ENCODE results near the gene ADISSP. TPM values are rescaled to one million over a fixed set of nuclear protein-coding genes. Genes with fewer than 3 reads are reported as not detected.

Gene ADISSP
- total and polyA plus RNA-seq, 2 of the 13 experiments (the other 11 are each of a cell fraction or from before 2014, with no cell fraction given): 38.3 to 90.6 TPM

DNA sequence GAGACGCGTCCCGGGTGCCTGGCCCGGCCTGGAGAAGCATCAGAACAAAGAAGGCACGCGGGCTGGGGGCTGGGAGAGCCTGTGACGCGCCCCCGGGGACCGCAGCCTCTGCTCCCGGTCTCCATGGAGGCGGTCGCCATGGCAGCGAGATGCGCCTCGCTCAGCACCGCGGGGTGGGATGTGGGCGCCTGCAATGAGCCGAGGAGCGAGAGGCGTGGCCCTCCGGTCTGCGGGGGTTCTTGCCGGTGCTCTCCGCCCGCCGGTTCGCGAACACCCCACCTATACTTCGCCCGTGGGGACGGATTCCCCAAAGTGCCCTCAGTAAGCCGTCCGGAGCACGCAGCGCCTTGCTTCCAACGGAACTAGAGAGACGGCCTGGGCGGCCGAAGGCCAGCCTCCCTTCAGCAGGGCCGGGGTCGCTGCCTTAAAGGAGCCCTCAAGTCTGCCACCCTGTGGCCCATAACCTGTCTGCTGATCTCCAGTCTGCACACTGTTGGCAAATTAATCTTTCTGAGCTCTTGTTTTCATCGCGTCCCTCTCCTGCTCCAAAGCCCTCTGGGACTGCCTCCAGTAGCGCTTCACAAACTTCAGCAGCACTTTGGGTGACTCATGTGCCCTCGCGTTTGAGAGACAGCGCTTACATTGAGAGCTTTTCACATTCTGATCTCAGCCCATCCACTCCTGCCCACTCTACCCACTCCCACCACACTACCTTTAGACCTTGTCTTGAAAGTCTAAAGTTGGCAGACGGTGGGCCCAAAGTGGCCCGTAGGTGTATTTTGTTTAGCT is 983 bp upstream of the ADISSP start (continued):
- TF ChIP-seq, protein P1, sequence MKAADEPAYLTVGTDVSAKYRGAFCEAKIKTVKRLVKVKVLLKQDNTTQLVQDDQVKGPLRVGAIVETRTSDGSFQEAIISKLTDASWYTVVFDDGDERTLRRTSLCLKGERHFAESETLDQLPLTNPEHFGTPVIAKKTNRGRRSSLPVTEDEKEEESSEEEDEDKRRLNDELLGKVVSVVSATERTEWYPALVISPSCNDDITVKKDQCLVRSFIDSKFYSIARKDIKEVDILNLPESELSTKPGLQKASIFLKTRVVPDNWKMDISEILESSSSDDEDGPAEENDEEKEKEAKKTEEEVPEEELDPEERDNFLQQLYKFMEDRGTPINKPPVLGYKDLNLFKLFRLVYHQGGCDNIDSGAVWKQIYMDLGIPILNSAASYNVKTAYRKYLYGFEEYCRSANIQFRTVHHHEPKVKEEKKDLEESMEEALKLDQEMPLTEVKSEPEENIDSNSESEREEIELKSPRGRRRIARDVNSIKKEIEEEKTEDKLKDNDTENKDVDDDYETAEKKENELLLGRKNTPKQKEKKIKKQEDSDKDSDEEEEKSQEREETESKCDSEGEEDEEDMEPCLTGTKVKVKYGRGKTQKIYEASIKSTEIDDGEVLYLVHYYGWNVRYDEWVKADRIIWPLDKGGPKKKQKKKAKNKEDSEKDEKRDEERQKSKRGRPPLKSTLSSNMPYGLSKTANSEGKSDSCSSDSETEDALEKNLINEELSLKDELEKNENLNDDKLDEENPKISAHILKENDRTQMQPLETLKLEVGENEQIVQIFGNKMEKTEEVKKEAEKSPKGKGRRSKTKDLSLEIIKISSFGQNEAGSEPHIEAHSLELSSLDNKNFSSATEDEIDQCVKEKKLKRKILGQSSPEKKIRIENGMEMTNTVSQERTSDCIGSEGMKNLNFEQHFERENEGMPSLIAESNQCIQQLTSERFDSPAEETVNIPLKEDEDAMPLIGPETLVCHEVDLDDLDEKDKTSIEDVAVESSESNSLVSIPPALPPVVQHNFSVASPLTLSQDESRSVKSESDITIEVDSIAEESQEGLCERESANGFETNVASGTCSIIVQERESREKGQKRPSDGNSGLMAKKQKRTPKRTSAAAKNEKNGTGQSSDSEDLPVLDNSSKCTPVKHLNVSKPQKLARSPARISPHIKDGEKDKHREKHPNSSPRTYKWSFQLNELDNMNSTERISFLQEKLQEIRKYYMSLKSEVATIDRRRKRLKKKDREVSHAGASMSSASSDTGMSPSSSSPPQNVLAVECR (CRISPR knock-in tag; IDR thresholded peaks at IDR 0.05; ENCODE audit: borderline replicate concordance): peak; percentile 38
- 0 out of 2 replicates have a peak, but pooled peaks have one; percentile 80 for TF ChIP-seq ZNF451 (CRISPR knock-in tag; IDR thresholded peaks at IDR 0.05)

DNA sequence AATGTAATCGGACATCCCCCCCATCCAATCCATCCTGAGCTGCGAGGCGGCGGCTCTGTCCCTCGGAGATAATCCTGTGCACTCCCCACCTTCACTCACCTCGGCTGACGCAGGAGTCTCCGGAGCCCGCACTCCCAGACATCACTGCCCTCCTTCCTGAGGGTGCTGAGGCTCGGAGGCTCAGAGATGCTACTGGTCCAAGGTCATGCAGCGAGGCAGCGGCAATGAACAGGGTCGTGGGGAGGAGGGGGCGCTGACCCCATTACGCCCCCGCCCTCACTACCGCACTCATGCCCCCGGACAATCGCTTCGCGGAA is 485 bp downstream of the ADISSP start:
- in situ Hi-C loops (cut with HindIII; ENCODE audit: extremely low pct_ligation_motif_present, low pct_unique_long_range_greater_than_20kb) (no loop called here), intact Hi-C loops (cut with micrococcal nuclease; ENCODE audit: unreplicated experiment) (no loop called here)
- TF ChIP-seq, protein P2, sequence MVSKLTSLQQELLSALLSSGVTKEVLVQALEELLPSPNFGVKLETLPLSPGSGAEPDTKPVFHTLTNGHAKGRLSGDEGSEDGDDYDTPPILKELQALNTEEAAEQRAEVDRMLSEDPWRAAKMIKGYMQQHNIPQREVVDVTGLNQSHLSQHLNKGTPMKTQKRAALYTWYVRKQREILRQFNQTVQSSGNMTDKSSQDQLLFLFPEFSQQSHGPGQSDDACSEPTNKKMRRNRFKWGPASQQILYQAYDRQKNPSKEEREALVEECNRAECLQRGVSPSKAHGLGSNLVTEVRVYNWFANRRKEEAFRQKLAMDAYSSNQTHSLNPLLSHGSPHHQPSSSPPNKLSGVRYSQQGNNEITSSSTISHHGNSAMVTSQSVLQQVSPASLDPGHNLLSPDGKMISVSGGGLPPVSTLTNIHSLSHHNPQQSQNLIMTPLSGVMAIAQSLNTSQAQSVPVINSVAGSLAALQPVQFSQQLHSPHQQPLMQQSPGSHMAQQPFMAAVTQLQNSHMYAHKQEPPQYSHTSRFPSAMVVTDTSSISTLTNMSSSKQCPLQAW (CRISPR knock-in tag; IDR thresholded peaks at IDR 0.05): no peak
- TF ChIP-seq ZNF12 (CRISPR knock-in tag; IDR thresholded peaks at IDR 0.05) (no peak), ZBTB42 (CRISPR knock-in tag; IDR thresholded peaks at IDR 0.05) (no peak), ZKSCAN5 (CRISPR knock-in tag; IDR thresholded peaks at IDR 0.05) (no peak), ZNF790 (CRISPR knock-in tag; IDR thresholded peaks at IDR 0.05; ENCODE audit: borderline replicate concordance) (peak; percentile 75; the same call in 1 of the 2 replicates), HNRNPLL (IDR thresholded peaks at IDR 0.05; ENCODE audit: low read depth, low read length, poor library complexity, severe bottlenecking) (peak; percentile 4), ZNF569 (CRISPR knock-in tag; IDR thresholded peaks at IDR 0.05; ENCODE audit: borderline replicate concordance) (no peak), RBM39 (IDR thresholded peaks at IDR 0.05; ENCODE audit: low read depth, low read length, poor library complexity, severe bottlenecking) (no peak), NR2C2 (CRISPR knock-in tag; IDR thresholded peaks at IDR 0.05; ENCODE audit: borderline replicate concordance) (no peak), ZNF674 (CRISPR knock-in tag; IDR thresholded peaks at IDR 0.05; ENCODE audit: low read depth) (no peak)
- TF ChIP-seq, protein P3, sequence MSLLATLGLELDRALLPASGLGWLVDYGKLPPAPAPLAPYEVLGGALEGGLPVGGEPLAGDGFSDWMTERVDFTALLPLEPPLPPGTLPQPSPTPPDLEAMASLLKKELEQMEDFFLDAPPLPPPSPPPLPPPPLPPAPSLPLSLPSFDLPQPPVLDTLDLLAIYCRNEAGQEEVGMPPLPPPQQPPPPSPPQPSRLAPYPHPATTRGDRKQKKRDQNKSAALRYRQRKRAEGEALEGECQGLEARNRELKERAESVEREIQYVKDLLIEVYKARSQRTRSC (CRISPR knock-in tag; IDR thresholded peaks at IDR 0.05; ENCODE audit: low read depth): 0 out of 2 replicates have a peak, but pooled peaks have one; percentile 6

More for the DNA sequence above, 485 bp downstream of the ADISSP start:
- Histone ChIP-seq H3K27ac (ENCODE audit: extremely low read length, insufficient read depth, low read length) (peak overlapping the region; percentile 39), H3K36me3 (replicated peaks in 1 of 2; ENCODE audit: control insufficient read depth in 1 of 2, insufficient read depth in 2 of 2, low read length in 2 of 2) (no peaks in the 10 kb centered on the region), H4K20me1 (ENCODE audit: insufficient read depth, low read length) (no peaks in the 10 kb centered on the region), H3K27me3 (ENCODE audit: control insufficient read depth in 1 of 2, insufficient read depth in 2 of 2, low read length in 2 of 2) (no peaks in the 10 kb centered on the region), H2AFZ (ENCODE audit: low read length) (no peak overlapping the region), H3K4me2 (ENCODE audit: low read depth, low read length) (peak overlapping the region; percentile 97), H3K4me3 (replicated peaks in 1 of 3; ENCODE audit: insufficient read depth in 1 of 3, low read depth in 2 of 3, low read length in 3 of 3) (peak overlapping the region; percentile 72 to 93 (median 89)), H3K79me2 (ENCODE audit: insufficient read depth, low read length) (peaks cover 22% of the 10 kb centered on the region), H3K9ac (ENCODE audit: insufficient read depth, low read depth, low read length) (peak overlapping the region; percentile 81), H3K4me1 (ENCODE audit: insufficient read depth, low read length) (peaks cover 69% of the 10 kb centered on the region), H3K9me3 (ENCODE audit: low read length) (no peaks in the 10 kb centered on the region)
- peak; percentile 10; the same call in 2 of the 3 replicates for ATAC-seq
- 3% methylated on average over 16 of the region's 21 CpGs for whole genome bisulfite sequencing (ENCODE audit: low lambda C conversion rate)
- FAIRE-seq: no peak
- no peak for DNase-seq (ENCODE audit: low spot score)
- TSS peak; percentile 50 for BruUV-seq (replicated peaks)
- ChIA-PET POLR2A (interaction anchor here (0.8 to 3.4 kb wide), 11 partner anchors 11 to 369 kb away, joined by 3 to 74 read pairs (median 7); partner anchors contain the start of genes AP5S1, CDC25B, CENPB and MAVS), CTCF (ENCODE audit: low intra/inter-chr PET ratio, low total read pairs) (no interaction called here)

Measured in HepG2 (cell line).